HG02981 (cell line): ENCODE data around the gene SCYGR1.
"Not testable (repeated sequence)": the region's sequence is repeated elsewhere in the genome, so short reads cannot be mapped to it uniquely, and the experiment has no call there.

Experiments used
- ATAC-seq: cut with Tn5 transposase; IDR thresholded peaks from one replicate; pipeline ENCODE4 v1.9.1; 2021; ENCODE audit warnings: mild to moderate bottlenecking, moderate library complexity; ENCODE audit not compliant: unreplicated experiment

Gene SCYGR1

DNA sequence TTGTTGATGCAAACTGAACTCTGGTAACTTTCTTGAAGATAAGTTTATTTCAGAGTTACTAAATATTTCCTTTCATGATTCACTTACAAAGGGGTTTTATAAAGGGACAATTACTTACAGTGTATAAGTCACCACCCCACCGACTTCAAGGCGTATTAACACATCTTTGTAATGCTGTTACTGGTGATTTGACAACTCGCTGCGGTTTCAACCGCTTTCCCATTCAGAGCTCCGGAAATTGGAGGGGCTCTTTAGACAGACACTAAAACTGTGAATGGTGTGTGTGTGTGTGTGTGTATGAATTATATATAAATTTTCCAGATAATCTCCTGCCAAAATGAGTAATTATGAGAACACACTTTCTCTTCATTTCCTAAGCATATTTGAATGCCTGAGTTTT is 13.6 kb downstream of the SCYGR1 start:
- ATAC-seq = no peak

DNA sequence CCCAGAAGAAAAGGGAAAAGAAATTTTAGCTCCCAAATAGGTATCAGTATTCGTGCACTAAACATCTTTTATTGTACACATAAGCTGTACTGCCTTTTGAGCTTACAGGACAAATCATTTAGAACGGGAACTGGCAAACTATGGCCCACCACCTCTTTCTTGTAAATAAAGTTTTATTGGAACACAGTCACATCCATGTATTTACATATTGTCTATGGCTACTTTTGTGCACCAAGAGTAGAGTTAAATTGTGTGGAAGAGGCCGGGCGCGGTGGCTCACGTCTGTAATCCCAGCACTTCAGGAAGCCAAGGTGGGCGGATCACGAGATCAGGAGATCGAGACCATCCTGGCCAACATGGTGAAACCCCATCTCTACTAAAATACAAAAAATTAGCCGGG is 14.4 kb downstream of the SCYGR1 start:
- no peak for ATAC-seq

GRCh38 chr2:227370791-227371312 is 16.9 kb downstream of the SCYGR1 start:
- no peak for ATAC-seq

- ATAC-seq = no peak
These were observed 17.7 kb downstream of the SCYGR1 start for GRCh38 chr2:227370092-227370491.

DNA sequence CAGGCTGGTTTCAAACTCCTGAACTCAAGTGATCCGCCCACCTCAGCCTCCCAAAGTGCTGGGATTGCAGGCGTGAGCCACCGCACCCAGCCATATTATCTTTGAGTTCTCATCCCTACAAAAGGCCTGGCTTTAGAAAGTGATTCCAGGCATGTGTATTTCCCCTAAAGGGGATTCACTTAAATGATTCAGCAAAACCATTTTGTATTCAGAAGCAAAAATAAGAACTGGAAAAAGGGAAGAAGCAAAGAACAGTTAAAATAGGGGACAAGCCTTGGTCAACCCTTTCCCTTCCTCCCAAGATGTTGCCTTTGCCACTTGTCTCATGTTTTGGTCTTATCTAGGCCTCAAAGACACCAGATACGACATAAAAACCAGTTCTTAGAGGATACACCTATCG is 19.2 kb downstream of the SCYGR1 start:
- no peak for ATAC-seq

DNA sequence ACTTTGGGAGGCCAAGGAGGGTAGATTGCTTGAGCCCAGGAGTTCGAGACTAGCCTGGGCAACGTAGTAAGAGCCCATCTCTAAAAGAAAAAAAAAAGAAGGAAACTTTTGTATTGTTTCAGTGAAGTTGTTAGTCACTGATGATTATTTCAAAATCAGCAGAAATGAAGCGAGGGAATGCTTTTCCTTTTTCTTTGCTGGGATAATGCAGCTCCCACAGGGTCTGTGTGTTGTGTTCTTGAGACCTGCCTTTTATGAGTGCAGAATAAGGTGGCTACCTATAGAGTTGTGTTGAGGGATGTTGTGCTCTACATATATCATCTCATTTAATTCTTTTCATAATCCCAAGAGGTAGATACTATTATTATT is 20.3 kb downstream of the SCYGR1 start:
- no peak for ATAC-seq

DNA sequence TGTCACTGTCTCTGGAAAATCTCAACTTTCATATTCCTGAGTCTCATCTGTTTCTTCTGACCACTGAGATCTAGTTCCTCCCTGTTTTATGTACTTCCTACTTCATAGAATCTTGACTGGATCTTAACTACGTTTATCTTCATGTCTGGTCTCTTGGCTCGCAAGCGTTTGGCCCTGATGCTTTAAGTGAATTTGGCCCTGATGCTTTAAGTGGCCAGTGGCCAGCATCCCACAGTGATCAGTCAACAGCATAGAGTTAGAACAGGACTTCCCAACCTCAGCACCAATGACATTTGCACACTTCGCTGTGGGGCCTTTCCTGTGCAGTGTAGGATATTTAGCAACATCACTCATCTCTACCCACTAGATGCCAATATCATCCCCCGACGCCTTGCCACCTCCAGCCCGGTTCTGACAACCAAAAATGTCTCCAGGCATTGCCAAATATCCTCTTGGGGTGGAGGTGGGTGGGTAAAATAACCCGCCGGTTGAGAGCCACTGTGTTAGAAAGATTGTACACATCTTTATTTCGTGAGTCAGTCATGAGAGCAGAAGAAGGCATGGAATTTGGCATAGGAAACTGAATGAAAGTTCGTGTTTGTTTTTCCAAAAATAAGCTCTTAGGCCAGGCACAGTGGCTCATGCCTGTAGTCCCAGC is 20.9 kb downstream of the SCYGR1 start:
- ATAC-seq = no peak

DNA sequence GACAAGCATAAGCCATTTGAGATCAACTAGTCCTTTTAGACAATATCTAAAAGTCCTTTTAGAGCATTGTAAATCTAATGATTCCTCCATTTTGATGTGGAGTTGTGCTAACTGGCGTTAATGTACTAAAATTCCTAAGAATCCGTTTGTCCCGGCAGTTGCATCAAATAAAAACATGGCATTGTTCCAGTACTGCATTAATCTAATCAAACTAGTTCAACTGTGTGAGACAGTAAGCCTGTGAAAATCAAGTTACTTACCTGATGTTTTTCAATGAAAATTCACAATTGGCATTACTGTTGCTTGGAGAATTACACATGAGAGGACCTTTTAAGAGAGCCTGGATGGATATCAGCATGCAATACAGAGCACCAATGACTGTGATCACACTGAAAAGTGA is 21.9 kb downstream of the SCYGR1 start:
- no peak for ATAC-seq

DNA sequence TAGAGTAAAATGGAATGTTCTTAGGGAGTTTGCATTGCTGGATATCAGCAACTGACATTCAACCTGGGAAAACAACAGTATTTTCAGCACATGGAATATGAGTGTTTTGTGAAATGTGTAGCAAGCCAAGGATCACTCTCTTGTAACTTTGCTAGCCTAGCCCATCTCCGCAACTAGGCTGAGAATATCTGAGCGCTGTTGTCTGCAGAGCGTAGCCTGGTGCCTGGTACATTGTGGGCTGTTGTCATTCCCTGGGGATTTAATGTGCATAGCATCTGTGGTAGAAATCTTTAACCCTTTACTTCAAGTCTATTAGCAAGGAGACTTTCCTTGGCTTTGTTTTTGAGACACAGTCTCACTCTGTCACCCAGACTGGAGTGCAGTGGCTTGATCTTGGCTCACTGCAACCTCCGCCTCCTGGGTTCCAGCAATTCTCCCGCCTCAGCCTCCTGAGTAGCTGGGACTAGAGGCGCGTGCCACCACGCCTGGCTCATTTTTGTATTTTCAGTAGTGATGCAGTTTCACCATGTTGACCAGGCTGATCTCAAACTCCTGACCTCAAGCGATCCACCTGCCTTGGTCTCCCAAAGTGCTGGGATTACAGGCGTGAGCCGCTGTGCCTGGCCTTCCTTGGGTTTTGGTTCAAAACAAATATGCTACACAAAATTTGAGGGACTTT is 23.0 kb downstream of the SCYGR1 start:
- ATAC-seq = not testable (repeated sequence)

DNA sequence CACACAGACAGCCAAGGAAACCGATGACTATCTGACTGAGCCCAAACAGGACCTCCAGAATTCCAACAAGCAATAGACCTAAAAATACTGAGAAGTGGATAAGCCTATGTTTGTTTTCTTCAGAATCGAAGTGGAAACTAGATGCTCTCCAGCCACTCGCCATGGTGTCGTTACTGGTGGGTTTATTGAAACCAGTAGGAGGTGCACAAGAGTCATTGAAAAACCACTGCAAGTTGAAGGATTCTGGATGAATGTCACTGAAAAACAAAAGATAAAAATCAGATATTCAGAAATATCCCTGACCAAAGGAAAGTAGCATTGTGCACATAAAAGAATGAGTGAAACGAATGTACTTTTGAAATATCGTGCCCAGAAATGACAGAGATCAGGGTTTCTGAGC is 24.0 kb downstream of the SCYGR1 start:
- ATAC-seq = no peak

DNA sequence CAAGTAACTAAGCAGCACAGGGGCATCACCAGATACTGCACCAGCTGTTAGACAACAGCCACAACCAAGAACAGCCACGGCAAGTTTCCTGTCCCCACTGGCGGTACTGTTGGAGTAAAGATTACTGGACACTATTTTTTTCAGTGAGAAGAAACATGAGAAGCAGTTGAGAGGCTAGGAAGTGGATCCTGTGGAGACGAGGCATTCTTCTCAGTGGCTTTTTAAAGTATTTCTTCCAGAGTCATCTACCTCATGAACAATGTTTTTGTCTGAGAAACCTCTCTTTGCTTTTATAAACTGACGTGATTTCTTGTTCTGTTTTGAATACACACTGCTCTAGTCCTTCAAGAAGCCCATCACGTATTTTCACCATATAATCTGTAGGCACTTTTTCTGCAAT is 27.4 kb downstream of the SCYGR1 start:
- no peak for ATAC-seq

- peak; percentile 69 for ATAC-seq
These were observed 36.1 kb downstream of the SCYGR1 start for GRCh38 chr2:227351639-227352038.

- ATAC-seq = no peak
These were observed 37.6 kb downstream of the SCYGR1 start for GRCh38 chr2:227349989-227350612.

- no peak for ATAC-seq
These were observed 39.4 kb downstream of the SCYGR1 start for GRCh38 chr2:227348324-227348723.

GRCh38 chr2:227347117-227347516 is 40.6 kb downstream of the SCYGR1 start:
- ATAC-seq = no peak

GRCh38 chr2:227344231-227344630 is 43.5 kb downstream of the SCYGR1 start:
- ATAC-seq = no peak

DNA sequence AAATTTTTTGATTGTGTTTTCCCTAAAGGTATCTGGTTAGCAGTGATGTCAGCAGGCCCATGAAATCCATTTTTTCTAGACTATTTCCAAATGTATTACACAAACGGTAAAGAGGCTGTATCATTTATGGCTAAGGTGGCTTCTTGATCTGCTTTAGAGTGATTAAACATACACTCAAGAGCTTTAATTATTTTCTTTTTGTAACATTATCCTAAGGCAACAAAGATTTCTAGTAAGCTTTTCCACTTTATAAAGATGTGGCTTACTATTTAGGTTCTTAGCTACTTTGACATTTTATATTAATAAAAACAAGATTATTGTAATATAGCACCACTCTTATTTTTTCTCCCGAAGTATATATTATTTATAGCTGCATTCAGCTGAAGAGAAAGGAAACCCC is 46.2 kb downstream of the SCYGR1 start:
- no peak for ATAC-seq

- no peak for ATAC-seq
These were observed 47.6 kb downstream of the SCYGR1 start for GRCh38 chr2:227340106-227340505.

GRCh38 chr2:227339098-227339599 is 48.6 kb downstream of the SCYGR1 start:
- no peak for ATAC-seq
